ENCODE results near the gene TNN. TPM values are rescaled to one million over a fixed set of nuclear protein-coding genes. Genes with fewer than 3 reads are reported as not detected.
A peak's percentile ranks its signal among the peaks of the same experiment; 100 is the strongest.

TNN gene
- total RNA-seq, 2 donors from 2014 or later, result 0.63 to 0.79 TPM

DNA sequence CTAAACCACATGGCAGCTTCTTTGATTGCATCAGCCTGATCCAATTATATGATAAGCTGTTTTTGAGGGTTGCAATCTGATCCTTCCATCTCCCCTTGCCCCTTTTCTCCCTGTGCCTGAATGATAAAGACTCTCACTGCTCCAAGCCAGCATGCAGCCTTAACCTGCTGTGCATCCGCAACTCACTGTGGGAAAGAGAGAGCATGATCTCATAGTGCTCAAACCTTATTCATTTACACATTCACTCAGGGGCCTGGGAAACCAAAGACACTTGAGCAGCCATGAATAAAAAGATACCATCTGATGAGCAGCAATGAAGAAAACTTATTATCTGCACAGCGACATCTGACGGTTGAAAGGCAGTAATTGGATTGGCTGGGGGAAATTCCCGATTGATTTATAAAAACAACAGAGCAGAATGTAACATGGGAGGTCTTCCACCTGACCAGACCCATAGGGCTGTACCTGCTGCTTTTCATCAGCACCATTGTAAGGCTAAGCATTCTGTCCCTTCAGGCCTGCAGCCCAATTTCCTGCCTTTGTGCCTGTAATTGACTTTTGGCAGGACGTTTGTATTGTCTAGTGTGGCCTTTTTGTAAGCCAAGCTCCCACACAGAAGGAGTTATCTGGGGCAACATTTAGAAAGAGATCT, 62.5 kb downstream of the TNN start:
- no peaks in the 10 kb centered on the region for H3K9me3 ChIP-seq
- DNase-seq (ENCODE audit: low spot score), result peak; percentile 48
- H3K36me3 ChIP-seq, result no peaks in the 10 kb centered on the region
- no peak overlapping the region for H3K4me3 ChIP-seq
- peaks cover 0 to 46% of the 10 kb centered on the region in 2 donors for H3K4me1 ChIP-seq
- TF ChIP-seq, protein P1, sequence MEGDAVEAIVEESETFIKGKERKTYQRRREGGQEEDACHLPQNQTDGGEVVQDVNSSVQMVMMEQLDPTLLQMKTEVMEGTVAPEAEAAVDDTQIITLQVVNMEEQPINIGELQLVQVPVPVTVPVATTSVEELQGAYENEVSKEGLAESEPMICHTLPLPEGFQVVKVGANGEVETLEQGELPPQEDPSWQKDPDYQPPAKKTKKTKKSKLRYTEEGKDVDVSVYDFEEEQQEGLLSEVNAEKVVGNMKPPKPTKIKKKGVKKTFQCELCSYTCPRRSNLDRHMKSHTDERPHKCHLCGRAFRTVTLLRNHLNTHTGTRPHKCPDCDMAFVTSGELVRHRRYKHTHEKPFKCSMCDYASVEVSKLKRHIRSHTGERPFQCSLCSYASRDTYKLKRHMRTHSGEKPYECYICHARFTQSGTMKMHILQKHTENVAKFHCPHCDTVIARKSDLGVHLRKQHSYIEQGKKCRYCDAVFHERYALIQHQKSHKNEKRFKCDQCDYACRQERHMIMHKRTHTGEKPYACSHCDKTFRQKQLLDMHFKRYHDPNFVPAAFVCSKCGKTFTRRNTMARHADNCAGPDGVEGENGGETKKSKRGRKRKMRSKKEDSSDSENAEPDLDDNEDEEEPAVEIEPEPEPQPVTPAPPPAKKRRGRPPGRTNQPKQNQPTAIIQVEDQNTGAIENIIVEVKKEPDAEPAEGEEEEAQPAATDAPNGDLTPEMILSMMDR (IDR thresholded peaks at IDR 0.05), result no peak
- peak overlapping the region in 1 of 2 donors; percentile 13 for H3K27ac ChIP-seq
- H3K27me3 ChIP-seq, result no peaks in the 10 kb centered on the region

DNA sequence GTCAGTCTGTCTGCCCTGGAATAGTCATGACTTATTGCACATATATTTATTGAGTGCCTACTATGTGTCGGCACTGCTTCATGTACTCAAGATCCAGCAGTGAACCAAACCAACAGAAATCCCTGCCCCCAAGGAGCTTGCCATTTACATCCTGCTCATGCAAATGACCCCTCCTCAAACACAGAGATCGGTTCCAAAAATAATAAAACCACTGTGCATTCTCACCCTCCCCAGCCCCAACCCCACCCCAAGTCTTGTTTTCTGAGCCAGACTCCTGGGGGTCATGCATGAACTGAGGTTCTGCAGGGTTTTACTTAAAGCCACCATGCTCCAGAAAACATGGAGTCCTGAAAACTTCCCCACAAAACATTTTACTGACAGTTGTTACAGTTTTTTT, 63.0 kb downstream of the TNN start:
- Histone ChIP-seq H3K9me3 (no peaks in the 10 kb centered on the region), H3K36me3 (no peaks in the 10 kb centered on the region), H3K4me1 (peaks cover 0 to 46% of the 10 kb centered on the region in 2 donors), H3K4me3 (no peak overlapping the region), H3K27ac (no peak overlapping the region), H3K27me3 (no peaks in the 10 kb centered on the region)
- no peak for DNase-seq (ENCODE audit: low spot score)
- TF ChIP-seq, protein P1 (IDR thresholded peaks at IDR 0.05), result no peak

DNA sequence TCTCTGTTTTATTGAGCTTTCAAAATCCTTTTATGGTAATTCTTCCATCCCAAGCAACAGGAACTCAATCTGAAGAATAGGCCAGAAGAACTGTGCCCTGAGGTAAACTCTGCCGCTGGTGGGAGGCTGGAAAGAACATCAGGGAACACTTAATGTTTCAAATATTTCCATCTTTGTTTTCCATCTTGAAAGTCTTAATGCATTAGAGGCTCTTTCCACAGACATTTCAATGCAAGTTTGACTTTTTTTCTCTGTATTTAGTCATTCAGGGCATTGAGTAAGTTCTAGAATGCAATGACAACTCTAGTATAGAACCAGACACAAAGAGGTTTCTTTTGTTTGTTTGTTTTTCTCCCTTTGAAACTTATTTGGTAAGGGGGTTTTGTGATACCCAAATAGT, 63.5 kb downstream of the TNN start:
- Histone ChIP-seq H3K27me3 (no peaks in the 10 kb centered on the region), H3K9me3 (no peaks in the 10 kb centered on the region), H3K4me3 (no peak overlapping the region), H3K36me3 (no peaks in the 10 kb centered on the region), H3K4me1 (peaks cover 0 to 46% of the 10 kb centered on the region in 2 donors), H3K27ac (no peak overlapping the region)
- TF ChIP-seq, protein P1 (IDR thresholded peaks at IDR 0.05), result no peak
- no peak for DNase-seq (ENCODE audit: low spot score)

DNA sequence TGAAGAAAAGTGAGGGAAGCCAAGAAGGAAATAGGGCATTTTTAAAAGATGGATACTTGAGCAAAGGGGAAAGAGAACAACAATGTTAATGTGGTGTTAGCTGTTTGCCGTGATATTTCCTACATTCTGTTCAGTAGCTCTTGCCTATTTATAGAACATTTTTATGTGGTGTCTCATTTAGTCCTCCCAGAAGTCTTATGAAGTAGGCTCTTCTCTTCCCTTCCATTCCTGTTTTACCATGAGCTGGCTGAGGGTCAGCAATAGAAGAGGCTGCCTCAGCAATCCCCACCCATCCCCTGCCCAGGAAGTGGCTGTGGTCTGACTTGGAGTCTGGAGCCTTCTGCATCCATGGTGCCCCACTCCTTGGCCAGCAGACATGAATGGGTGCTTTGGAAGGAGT, 64.8 kb downstream of the TNN start:
- Histone ChIP-seq H3K9me3 (no peaks in the 10 kb centered on the region), H3K4me3 (no peak overlapping the region), H3K36me3 (no peaks in the 10 kb centered on the region), H3K27ac (no peak overlapping the region), H3K4me1 (peaks cover 0 to 46% of the 10 kb centered on the region in 2 donors), H3K27me3 (no peaks in the 10 kb centered on the region)
- no peak for DNase-seq (ENCODE audit: low spot score)
- TF ChIP-seq, protein P1 (IDR thresholded peaks at IDR 0.05), result no peak

DNA sequence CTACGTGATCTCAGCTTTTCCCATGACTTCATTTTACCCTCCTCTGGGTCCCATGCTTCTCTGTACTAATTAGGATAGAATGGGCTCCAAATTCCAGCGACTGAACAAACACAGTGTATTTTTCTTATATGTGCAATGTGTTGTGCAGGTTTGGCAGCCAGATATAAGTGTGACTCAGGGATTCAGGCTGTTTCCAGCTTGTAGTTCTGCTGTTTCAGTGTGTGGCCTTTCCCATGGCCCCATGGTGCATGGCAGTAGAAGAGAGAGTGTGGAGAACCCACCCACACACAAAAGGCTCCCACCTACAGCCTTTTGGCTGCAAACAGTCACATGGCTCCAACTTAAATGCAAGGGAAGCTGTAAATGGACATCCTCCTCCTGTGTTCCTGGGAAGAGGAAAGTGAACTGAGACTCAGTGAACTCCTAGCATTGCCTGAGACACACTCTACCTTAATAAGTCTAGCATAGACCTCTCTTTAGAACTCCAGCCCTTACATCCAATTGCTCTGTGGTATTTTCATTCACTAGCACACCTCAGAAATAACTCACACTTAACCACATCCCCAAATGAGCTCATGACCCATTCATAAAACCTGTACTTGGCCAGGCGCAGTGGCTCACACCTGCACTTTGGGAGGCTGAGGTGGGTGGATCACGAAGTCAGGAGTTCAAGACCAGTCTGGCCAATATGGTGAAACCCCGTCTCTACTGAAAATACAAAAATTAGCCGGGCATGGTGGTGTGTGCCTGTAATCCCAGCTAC, 66.2 kb downstream of the TNN start:
- Histone ChIP-seq H3K27ac (no peak overlapping the region), H3K36me3 (no peaks in the 10 kb centered on the region), H3K4me1 (peaks cover 0 to 40% of the 10 kb centered on the region in 2 donors), H3K27me3 (no peaks in the 10 kb centered on the region), H3K9me3 (no peaks in the 10 kb centered on the region), H3K4me3 (no peak overlapping the region)
- TF ChIP-seq, protein P1 (IDR thresholded peaks at IDR 0.05), result no peak
- DNase-seq (ENCODE audit: low spot score), result peak; percentile 34
